ENCODE results near the gene TMEM220.
A peak's percentile ranks its signal among the peaks of the same experiment; 100 is the strongest.
"Not testable (repeated sequence)": the region's sequence is repeated elsewhere in the genome, so short reads cannot be mapped to it uniquely, and the experiment has no call there.

Gene TMEM220

GRCh38 chr17:10705727-10706126, 24.1 kb downstream of the TMEM220 start:
- no peak for DNase-seq (ENCODE audit: low read depth)
- no peak for TF ChIP-seq CTCF (IDR thresholded peaks at IDR 0.05; ENCODE audit: control insufficient read depth, insufficient read depth, low read depth, low read length, missing control alignments)
- H3K4me3 ChIP-seq (ENCODE audit: control insufficient read depth, low read depth, low read length): no peak overlapping the region

GRCh38 chr17:10702574-10702973, 27.2 kb downstream of the TMEM220 start:
- no peak for DNase-seq (ENCODE audit: low read depth)

GRCh38 chr17:10699856-10700255, 30.0 kb downstream of the TMEM220 start:
- no peak for TF ChIP-seq CTCF (IDR thresholded peaks at IDR 0.05; ENCODE audit: control insufficient read depth, insufficient read depth, low read depth, low read length, missing control alignments)
- no peak overlapping the region for H3K4me3 ChIP-seq (ENCODE audit: control insufficient read depth, low read depth, low read length)
- no peak for DNase-seq (ENCODE audit: low read depth)

More at GRCh38 chr17:10702574-10702973, 27.2 kb downstream of the TMEM220 start:
- H3K4me3 ChIP-seq (ENCODE audit: control insufficient read depth, low read depth, low read length): no peak overlapping the region
- TF ChIP-seq CTCF (IDR thresholded peaks at IDR 0.05; ENCODE audit: control insufficient read depth, insufficient read depth, low read depth, low read length, missing control alignments): no peak

- peak overlapping the region; percentile 98 for H3K4me3 ChIP-seq (ENCODE audit: control insufficient read depth, low read depth, low read length)
- no peak for TF ChIP-seq CTCF (IDR thresholded peaks at IDR 0.05; ENCODE audit: control insufficient read depth, insufficient read depth, low read depth, low read length, missing control alignments)
- DNase-seq (ENCODE audit: low read depth): no peak
Measured at GRCh38 chr17:10698096-10698818, 31.6 kb downstream of the TMEM220 start.

- peak within 1 kb of the TSS; percentile 98 for H3K4me3 ChIP-seq (ENCODE audit: control insufficient read depth, low read depth, low read length)
- TF ChIP-seq CTCF (IDR thresholded peaks at IDR 0.05; ENCODE audit: control insufficient read depth, insufficient read depth, low read depth, low read length, missing control alignments): peak; percentile 53
- peak; percentile 69 for DNase-seq (ENCODE audit: low read depth)
Measured at GRCh38 chr17:10697092-10698081, 32.4 kb downstream of the TMEM220 start, which contains the start of the genes ADPRM and SCO1. Gene ADPRM (plus strand): TSS chr17:10697594. CDS start chr17:10704927, 7,333 bp downstream. Gene SCO1 (minus strand): TSS chr17:10697533. CDS start chr17:10697507, 26 bp downstream.

GRCh38 chr17:10695875-10696407, 33.9 kb downstream of the TMEM220 start:
- not testable (repeated sequence) for DNase-seq (ENCODE audit: low read depth)
- peak overlapping the region; percentile 98 for H3K4me3 ChIP-seq (ENCODE audit: control insufficient read depth, low read depth, low read length)

Measured in AG09309 (cell line).